ENCODE data around the gene FAM162A.

The FAM162A gene

DNA sequence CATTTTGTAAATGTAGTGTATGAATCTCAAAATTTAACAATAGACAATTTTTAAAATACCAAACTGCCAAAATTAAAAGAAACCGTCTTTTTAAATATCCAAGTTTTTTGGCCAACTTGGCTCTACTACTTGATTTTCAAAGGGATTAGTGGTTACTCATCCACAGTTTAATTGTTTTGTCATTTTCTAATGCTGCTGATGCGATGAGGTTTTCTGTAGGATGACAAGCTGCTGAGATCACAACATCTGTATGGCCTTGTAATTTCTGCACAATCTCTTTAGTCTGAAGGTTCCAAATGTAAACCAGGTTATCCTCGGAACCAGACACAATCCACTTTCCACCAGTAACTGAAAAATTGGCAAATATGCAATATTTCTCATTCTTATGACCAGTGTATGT, 30.4 kb downstream of the FAM162A start:
- in situ Hi-C loops (cut with MboI; ENCODE audit: low sequenced_read_pairs, unreplicated experiment) = no loop called here
- TF ChIP-seq, protein P1, sequence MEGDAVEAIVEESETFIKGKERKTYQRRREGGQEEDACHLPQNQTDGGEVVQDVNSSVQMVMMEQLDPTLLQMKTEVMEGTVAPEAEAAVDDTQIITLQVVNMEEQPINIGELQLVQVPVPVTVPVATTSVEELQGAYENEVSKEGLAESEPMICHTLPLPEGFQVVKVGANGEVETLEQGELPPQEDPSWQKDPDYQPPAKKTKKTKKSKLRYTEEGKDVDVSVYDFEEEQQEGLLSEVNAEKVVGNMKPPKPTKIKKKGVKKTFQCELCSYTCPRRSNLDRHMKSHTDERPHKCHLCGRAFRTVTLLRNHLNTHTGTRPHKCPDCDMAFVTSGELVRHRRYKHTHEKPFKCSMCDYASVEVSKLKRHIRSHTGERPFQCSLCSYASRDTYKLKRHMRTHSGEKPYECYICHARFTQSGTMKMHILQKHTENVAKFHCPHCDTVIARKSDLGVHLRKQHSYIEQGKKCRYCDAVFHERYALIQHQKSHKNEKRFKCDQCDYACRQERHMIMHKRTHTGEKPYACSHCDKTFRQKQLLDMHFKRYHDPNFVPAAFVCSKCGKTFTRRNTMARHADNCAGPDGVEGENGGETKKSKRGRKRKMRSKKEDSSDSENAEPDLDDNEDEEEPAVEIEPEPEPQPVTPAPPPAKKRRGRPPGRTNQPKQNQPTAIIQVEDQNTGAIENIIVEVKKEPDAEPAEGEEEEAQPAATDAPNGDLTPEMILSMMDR (IDR thresholded peaks at IDR 0.05; ENCODE audit: borderline replicate concordance, control extremely low read depth, extremely low read depth, insufficient read depth, missing control alignments) = no peak
- no peak for DNase-seq (ENCODE audit: low spot score)

DNA sequence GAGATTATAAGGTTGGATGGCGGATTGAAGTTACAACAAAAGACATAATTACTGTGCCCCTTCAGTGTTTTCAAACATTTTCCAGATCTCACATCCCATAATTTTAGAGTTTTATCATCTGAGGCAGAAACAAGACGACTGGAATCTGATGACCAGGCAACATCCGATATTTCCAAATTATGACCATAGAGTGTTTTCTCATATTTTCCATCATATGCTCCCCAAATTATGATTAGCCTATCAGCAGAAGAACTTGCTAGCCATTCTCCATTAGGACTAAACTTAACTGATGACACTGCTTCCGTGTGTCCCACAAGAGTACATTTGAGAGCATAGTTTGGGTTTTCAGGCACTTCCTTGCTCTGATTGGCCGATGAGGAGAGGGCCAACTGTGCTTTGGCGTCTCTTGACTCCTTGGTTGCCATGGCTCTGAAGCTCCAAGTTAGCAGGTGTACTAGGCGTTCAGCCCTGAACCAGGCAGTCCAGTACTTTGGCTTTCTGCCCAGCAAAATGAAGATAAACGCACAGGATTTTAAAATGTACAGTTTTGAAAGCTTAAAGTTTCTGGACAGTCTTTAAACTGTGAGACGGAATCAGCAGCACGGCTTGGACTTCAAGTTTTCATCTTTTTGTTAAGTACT, 31.2 kb downstream of the FAM162A start:
- TF ChIP-seq, protein P1 (IDR thresholded peaks at IDR 0.05; ENCODE audit: borderline replicate concordance, control extremely low read depth, extremely low read depth, insufficient read depth, missing control alignments) = no peak
- in situ Hi-C loops (cut with MboI; ENCODE audit: low sequenced_read_pairs, unreplicated experiment) = no loop called here
- peak; percentile 60 for DNase-seq (ENCODE audit: low spot score)

DNA sequence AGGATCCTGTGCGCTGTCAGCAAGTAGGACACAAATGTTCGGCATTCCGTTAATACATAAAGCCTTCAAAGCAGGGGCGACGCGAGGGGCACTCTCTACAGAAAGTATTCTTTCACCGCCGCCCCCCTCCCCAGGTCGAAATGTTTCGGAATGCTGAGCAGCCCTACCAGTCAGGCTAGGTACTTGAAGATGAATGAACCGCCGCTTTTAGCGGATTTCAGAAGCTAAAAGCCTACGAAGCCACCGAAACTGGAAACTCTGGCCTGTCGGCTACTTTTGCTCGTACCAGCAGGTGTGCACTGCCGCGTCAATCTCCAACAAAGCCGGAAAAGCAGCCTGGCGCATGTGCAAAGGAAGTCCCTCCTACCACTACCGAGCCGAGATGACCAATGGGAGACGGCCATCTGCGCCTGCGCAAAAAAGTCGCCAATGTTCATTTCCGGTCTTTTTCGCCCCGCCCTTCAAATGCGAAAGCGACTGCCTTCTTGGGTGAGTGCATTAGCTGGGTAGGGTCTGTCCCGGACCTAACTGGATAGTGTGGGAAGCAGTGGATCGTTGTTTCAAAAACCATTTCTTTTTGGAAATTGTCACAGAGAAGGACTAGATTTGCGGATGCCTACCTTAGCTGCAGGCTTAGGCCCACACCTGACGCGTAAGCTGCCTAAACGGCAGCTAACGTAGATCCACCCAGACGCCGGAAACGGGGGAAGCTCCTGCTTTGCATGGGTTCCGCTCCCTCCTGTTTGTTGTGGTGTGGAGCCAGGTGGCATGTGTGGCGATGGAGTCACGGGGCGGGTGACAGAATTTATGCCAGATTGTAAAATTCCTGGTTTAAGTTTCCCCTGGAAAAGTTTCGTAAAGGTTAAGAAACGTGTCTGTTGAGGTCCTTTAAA, 32.0 kb downstream of the FAM162A start, which contains the start of gene WDR5B:
Gene WDR5B, minus strand, starts transcription at position 301 of the 893 bp plus-strand sequence. CDS start 534 bp downstream, outside the sequence.
- peak; percentile 93 for DNase-seq (ENCODE audit: low spot score)
- TF ChIP-seq, protein P1 (IDR thresholded peaks at IDR 0.05; ENCODE audit: borderline replicate concordance, control extremely low read depth, extremely low read depth, insufficient read depth, missing control alignments) = no peak
- in situ Hi-C loops (cut with MboI; ENCODE audit: low sequenced_read_pairs, unreplicated experiment) = no loop called here

DNA sequence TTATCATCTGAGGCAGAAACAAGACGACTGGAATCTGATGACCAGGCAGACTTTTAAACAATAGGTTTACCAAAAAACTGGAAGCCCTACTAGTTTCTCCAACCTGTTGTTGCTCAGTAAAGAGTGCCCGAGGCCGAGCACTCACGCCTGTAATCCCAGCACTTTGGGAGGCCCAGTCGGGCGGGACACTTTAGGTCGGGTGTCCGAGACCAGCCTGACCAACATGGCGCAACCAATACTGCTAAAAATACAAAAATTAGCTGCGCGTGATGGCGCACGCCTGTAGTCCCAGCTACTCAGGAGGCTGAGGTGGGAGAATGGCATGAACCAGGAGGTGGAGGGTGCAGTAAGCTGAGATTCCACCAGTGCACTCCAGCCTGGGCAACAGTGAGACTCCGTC, 33.0 kb downstream of the FAM162A start:
- no peak for DNase-seq (ENCODE audit: low spot score)
- in situ Hi-C loops (cut with MboI; ENCODE audit: low sequenced_read_pairs, unreplicated experiment) = no loop called here
- TF ChIP-seq, protein P1 (IDR thresholded peaks at IDR 0.05; ENCODE audit: borderline replicate concordance, control extremely low read depth, extremely low read depth, insufficient read depth, missing control alignments) = no peak

DNA sequence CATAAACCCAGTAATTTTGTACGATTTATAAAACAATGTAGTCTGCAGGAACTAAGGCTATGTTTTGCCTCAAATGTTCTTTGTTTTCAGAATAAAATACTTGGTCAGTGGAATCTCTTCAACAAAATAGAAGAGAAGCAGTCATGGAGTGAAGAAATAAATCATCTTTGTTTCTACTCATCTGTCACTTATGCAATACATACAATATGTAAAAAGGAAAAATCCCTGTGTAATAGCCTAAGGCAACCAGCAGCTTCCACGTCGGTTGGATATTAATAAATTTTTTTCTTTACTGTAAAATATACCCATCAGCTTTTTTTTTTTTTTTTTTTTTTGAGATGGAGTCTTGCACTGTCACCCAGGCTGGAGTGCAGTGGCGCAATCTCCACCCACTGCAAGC, 37.1 kb downstream of the FAM162A start:
- in situ Hi-C loops (cut with MboI; ENCODE audit: low sequenced_read_pairs, unreplicated experiment) = no loop called here
- TF ChIP-seq, protein P1 (IDR thresholded peaks at IDR 0.05; ENCODE audit: borderline replicate concordance, control extremely low read depth, extremely low read depth, insufficient read depth, missing control alignments) = no peak
- no peak for DNase-seq (ENCODE audit: low spot score)

DNA sequence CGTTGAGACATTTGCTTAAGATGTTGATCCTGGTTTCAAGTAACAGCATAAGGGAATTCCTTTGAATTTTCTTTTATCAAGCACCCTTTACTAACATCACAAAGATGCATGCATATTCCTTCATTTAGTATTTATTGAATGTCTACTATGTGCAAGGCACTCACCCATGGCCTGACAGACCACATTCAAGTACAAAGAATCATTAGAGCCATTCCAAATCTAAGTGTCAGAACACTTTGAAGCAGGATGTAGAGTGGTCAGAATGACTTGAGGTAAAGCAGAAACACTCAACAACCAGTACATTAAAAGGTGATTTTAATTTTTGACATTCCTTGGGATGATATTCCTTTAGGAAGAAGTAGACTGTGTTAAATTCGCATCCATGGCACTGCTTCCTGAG, 37.9 kb downstream of the FAM162A start:
- TF ChIP-seq, protein P1 (IDR thresholded peaks at IDR 0.05; ENCODE audit: borderline replicate concordance, control extremely low read depth, extremely low read depth, insufficient read depth, missing control alignments) = no peak
- in situ Hi-C loops (cut with MboI; ENCODE audit: low sequenced_read_pairs, unreplicated experiment) = no loop called here
- no peak for DNase-seq (ENCODE audit: low spot score)
